Frontal cortex (tissue), 4 donors: Measurements from ENCODE around the gene RGS7. TPM values are rescaled to one million over a fixed set of nuclear protein-coding genes. Genes with fewer than 3 reads are reported as not detected.
"Not testable (repeated sequence)": the region's sequence is repeated elsewhere in the genome, so short reads cannot be mapped to it uniquely, and the experiment has no call there.

Experiments used
- DNase-seq, 2 donors: peaks; one replicate each; pipeline ENCODE4 v3.0.0; 2012; ENCODE audit warnings: low spot score in 2 of 2
- FAIRE-seq: peaks from 2 replicates; lab custom pipeline; 2012; peaks lifted over from hg19 to GRCh38; lab: Jason Lieb, UNC
- total RNA-seq: library from RNA; depleted of rRNA; stranded (reverse); fragments of >200 nt; gene quantifications from one replicate; pipeline ENCODE4 v1.2.3, GENCODE V29; 2014
- donor health status: control.
- donor health status: control.
- donor health status: control.

The RGS7 gene
- total RNA-seq, 1 donor from 2014 or later, result 20.0 TPM

- DNase-seq, result no peak
- FAIRE-seq, result no peak
Measured at GRCh38 chr1:240888787-240889048, 468.3 kb downstream of the RGS7 start.

DNA sequence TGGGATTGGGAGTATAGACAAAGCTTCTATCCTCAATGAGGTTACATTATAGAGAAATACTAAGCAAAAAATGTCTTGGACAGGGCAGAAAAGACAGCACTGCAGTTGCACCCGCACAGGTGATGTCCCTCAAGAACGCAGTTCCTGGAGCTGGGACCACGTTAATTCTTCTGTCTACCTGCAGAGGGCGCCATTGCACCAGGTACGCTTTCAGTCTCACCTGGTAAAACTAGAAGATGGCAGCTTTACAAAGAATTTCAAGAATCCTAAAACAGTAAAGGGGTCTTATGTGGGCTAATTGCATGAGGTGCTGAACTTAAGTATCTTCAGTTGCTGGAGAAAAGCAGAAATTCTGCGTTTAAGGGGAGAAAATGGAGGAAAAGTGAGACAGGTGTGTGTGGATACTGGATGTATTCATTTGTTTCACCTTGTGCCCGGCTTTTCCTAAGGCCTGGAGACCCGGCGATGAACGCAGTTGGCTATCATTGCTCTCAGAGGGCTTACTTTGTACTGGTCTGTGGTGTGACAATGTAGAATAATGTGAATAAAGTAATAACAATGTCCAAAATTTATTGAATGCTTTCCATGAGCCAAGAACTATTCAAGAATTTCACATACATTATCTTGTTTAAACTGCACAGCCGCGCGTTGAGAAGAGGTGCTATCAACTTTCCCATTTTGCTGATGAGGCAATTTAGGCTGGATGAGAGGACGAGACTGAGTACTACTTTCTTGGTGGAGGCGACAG lies 468.8 kb downstream of the RGS7 start:
- DNase-seq (no peak), FAIRE-seq (no peak)

DNA sequence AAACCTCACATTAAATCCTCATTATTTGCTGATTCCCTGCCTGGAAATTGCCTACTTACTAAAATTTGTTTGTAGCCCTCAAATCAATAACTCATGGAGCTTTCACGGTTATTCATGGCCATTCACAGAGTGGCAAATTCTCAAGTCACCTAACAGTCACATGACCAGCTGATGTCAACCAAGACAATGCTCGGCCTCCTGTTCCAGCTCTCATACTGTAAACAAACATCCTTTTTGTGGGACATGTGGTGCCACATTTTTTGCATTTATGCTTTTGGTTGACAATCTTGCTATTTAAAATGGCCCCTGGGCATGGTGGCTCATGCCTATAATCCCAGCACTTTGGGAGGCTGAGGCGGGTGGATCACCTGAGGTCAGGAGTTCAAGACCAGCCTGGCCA lies 473.5 kb downstream of the RGS7 start:
- no peak for FAIRE-seq
- DNase-seq, result no peak

DNA sequence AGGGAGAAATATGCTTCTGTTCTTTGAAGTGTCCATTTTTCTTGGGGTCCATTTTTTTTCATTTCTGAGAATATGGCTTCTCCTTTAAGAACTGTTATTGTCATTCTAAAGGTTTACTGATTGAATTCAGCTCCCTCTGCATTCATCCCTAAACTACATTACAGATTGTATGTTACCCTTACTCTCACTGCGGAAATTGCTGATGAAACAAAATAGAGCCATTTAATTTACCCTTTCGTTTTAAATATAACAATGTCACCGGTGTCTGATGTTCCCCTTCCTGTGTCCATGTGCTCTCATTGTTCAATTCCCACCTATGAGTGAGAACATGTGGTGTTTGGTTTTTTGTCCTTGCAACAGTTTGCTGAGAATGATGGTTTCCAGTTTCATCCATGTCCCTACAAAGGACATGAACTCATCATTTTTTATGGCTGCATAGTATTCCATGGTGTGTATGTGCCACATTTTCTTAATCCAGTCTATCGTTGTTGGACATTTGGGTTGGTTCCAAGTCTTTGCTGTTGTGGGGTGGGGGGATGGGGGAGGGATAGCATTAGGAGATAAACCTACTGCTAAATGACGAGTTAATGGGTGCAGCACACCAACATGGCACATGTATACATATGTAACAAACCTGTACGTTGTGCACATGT lies 474.2 kb downstream of the RGS7 start:
- not testable (repeated sequence) for FAIRE-seq, DNase-seq

GRCh38 chr1:240878631-240879030 lies 478.4 kb downstream of the RGS7 start:
- no peak for FAIRE-seq

GRCh38 chr1:240877605-240878004 lies 479.4 kb downstream of the RGS7 start:
- FAIRE-seq (no peak), DNase-seq (no peak)

More at GRCh38 chr1:240878631-240879030, 478.4 kb downstream of the RGS7 start:
- DNase-seq, result no peak

GRCh38 chr1:240876071-240876470 lies 480.9 kb downstream of the RGS7 start:
- DNase-seq (no peak), FAIRE-seq (no peak)

DNA sequence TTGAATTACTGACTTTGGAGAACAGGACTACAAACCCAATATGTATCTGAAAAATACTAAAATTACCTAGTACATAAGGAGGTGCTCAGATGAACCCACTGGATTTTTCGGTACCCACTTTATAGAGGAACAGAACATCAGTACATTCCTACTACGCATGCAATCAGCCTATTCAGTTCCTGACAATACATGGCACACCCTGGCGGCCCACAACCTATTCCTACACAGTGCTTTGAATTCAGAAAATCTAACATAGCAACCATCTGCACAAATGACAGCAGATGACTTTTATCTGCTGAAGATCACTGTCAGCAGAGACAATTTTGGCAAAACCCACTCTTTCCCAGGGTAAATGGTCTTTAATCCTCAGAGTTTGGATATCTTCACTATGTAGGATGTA lies 487.9 kb downstream of the RGS7 start:
- no peak for FAIRE-seq
- no peak for DNase-seq

GRCh38 chr1:240866724-240867123 lies 490.3 kb downstream of the RGS7 start:
- FAIRE-seq (no peak), DNase-seq (no peak)

- no peak for DNase-seq
- no peak for FAIRE-seq
Measured at GRCh38 chr1:240860023-240860422, 497.0 kb downstream of the RGS7 start.

DNA sequence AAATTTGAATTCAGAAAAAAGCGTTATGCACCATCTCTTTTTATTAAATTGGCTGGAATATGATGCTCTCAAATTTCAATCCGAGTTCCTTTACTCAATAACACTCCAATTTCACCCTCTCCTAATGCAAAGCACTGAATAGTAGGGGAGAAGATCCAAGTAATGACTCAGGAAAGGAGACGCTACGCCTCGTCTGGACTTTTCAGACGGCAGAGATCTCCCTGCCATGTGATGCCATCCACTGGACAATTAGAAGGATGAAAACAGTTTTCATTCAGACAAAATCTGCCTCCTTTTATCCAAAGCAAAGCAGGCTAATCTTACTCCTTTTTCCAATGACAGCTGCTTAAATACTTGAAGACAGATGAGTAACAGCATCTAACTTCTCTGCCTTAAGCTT lies 502.6 kb downstream of the RGS7 start:
- DNase-seq, result no peak
- FAIRE-seq, result no peak

DNA sequence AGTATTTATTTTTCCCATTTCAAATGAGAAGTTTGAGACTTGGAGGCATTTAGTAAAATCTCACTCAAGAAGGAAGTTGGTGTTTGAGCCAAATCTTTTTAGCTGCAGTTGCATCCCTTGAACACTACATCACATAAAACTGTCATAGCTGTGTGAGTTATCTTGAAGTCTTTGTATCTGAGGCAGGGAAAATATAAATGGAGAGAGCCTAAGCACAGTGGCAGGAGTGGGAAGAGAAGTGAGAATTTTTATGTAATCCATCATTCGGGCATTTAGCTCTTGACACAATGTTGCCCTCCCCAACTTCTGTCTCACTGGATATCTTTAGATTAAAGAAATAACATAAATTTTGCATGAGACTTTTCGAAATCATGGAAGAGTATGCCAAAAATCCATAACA lies 509.7 kb downstream of the RGS7 start:
- DNase-seq (no peak), FAIRE-seq (no peak)

DNA sequence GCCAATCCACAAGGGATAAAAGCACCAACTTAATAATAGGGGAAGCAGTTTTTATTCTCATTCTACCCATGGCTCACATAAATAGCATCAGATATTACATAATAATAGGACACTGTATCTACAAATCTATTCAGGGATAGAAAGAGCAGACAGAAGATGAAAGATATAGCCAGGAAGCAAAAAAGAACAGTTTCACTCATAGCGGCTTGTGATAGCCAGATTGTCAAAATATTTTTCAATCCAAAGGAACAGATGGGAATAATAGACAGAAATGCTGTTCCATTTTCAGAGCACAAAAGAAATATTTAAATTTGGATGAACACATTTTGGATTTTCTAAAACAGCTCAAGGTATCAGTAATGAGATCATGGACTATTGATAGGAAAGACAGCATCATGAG lies 512.5 kb downstream of the RGS7 start:
- DNase-seq (no peak), FAIRE-seq (no peak)

DNA sequence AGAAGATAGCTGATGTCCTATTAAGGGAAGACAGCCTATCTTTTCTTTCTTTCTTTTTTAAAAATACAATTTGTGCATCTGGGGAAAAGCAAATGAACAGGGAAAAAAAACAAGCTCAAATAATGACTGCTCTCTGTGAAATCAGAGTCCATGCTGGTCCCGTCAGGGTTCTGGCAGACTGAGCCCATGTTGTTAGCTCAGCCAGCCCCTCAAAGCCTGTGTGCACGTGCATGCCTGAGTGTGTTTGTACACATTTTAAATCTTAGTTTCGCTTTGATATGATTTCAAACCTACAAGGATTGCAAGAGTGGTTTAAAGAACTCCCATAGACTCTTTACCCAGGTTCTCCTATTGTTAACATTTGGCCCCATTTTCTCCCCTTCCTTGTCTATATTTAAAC lies 513.2 kb downstream of the RGS7 start:
- no peak for DNase-seq
- no peak for FAIRE-seq

DNA sequence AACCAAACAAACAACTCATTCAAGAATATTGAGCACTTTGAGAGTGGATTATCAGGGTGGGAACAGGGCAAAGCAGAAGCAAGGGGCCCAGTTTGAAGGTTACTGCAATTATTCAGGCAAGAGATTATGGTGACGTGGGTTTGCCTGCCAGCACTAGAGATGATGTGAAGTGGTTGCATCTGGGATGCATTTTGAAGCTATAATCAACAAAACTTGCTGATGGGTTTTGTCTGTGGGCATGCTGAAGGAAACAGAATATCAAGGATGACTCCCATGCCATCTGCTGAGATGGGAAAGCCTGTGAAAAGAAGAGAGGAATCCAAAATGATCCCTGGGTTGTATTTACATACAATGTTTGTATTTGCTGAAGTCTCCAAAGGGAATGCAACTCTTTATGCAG lies 520.7 kb downstream of the RGS7 start:
- no peak for DNase-seq
- no peak for FAIRE-seq

GRCh38 chr1:240835291-240835690 lies 521.7 kb downstream of the RGS7 start:
- no peak for FAIRE-seq

GRCh38 chr1:240833075-240833474 lies 523.9 kb downstream of the RGS7 start:
- no peak for FAIRE-seq
- no peak for DNase-seq

More at GRCh38 chr1:240835291-240835690, 521.7 kb downstream of the RGS7 start:
- DNase-seq, result no peak

- DNase-seq, result no peak
- FAIRE-seq, result no peak
Measured at GRCh38 chr1:240831922-240832321, 525.1 kb downstream of the RGS7 start.

DNA sequence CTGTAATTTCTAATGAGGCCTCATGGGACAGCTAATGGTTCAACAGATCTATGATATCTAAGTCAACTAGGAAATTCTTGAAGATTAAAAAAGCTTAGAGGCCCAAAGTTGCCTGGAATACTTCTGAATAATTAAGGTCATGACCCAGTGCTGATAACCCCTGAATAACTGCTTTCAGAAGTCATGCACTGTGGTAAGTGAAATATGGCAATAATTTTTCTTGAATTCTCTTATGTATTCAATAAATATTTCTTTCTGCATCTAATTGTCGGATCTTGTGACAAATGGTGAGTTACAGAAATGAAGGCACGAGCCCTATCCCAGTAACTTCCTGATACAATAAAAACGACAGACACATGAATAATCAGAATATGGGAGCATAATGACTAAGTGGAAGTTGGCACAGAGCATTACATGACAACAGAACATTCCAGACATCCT lies 525.8 kb downstream of the RGS7 start:
- FAIRE-seq, result no peak

GRCh38 chr1:240829487-240829886 lies 527.5 kb downstream of the RGS7 start:
- no peak for FAIRE-seq

More for the DNA sequence above, 525.8 kb downstream of the RGS7 start:
- no peak for DNase-seq

GRCh38 chr1:240827786-240828185 lies 529.2 kb downstream of the RGS7 start:
- no peak for FAIRE-seq
- no peak for DNase-seq

More at GRCh38 chr1:240829487-240829886, 527.5 kb downstream of the RGS7 start:
- DNase-seq, result no peak

DNA sequence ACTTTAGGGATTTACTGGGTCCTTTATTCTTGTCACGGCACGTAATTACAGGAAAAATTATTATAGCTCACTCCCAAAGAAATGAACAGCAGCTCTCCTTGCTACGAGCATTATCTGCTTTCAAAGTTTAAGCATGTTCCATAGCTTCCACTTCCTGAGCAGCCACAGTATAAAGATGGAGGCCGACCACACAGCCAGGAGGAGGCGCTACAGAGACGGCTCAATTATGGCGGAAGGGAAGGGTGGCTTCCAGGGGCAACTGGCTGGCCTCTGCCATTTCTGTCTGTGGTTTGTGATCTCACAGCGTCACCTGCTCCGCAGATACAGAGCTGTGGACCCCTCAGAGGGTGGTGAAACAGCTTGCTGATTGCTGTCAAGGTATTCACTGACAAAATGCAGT lies 532.8 kb downstream of the RGS7 start:
- DNase-seq (no peak), FAIRE-seq (no peak)
